Fibroblast of lung (primary cell): Measurements from ENCODE around the gene PRPH2. TPM values are rescaled to one million over a fixed set of nuclear protein-coding genes. Genes with fewer than 3 reads are reported as not detected.

Source experiments
- DNase-seq, 2 donors: peaks; one replicate each; pipeline versions ENCODE4 v3.0.0 to v3.0.0-alpha.2; 2010; ENCODE audit warnings: low read depth in 2 of 2
- H2AFZ ChIP-seq: 2 replicates; pipeline ENCODE4 v1.5.1; 2012; ENCODE audit warnings: low read length, control low read depth, inconsistent platforms
- H3K27ac ChIP-seq: 2 replicates; pipeline ENCODE4 v1.5.1; 2011; ENCODE audit warnings: low read length, control low read depth; ENCODE audit not compliant: insufficient read depth
- H3K27me3 ChIP-seq: 2 replicates; pipeline ENCODE4 v1.5.1; 2011; ENCODE audit warnings: mild to moderate bottlenecking, low read length; ENCODE audit not compliant: control insufficient read depth, insufficient read depth
- H3K36me3 ChIP-seq: 2 replicates; pipeline ENCODE4 v1.5.1; 2011; ENCODE audit warnings: low read length; ENCODE audit not compliant: control insufficient read depth, insufficient read depth
- H3K4me1 ChIP-seq: 2 replicates; pipeline ENCODE4 v1.5.1; 2011; ENCODE audit warnings: low read length; ENCODE audit not compliant: control insufficient read depth, insufficient read depth; ENCODE audit errors: extremely low read depth
- H3K4me2 ChIP-seq: 2 replicates; pipeline ENCODE4 v1.5.1; 2011; ENCODE audit warnings: low read length, control low read depth; ENCODE audit not compliant: insufficient read depth; ENCODE audit errors: extremely low read depth
- H3K4me3 ChIP-seq, 4 experiments: fragments of 200-600 bp in 1 of 4; sonication (generic) in 1 of 4; replicated peaks in 1 of 4; 2 replicates each; pipeline ENCODE4 v1.5.1; 2011 to 2016; ENCODE audit warnings: low read length in 4 of 4, low read depth in 3 of 4, mild to moderate bottlenecking in 3 of 4, control low read depth in 2 of 4, inconsistent platforms in 1 of 4, mixed read lengths in 1 of 4; ENCODE audit not compliant: insufficient read depth in 1 of 4; ENCODE audit errors: control extremely low read depth in 1 of 4
- H3K79me2 ChIP-seq: 2 replicates; pipeline ENCODE4 v1.5.1; 2012; ENCODE audit warnings: mild to moderate bottlenecking, low read length, inconsistent platforms; ENCODE audit not compliant: control insufficient read depth, insufficient read depth
- H3K9ac ChIP-seq: 2 replicates; pipeline ENCODE4 v1.5.1; 2011; ENCODE audit warnings: mild to moderate bottlenecking, low read length, control low read depth; ENCODE audit not compliant: insufficient read depth
- H3K9me3 ChIP-seq: 2 replicates; pipeline ENCODE4 v1.5.1; 2012; ENCODE audit warnings: low read depth, low read length; ENCODE audit not compliant: control insufficient read depth, insufficient read depth
- H4K20me1 ChIP-seq: 2 replicates; pipeline ENCODE4 v1.5.1; 2011; ENCODE audit warnings: low read length; ENCODE audit not compliant: control insufficient read depth, insufficient read depth; ENCODE audit errors: extremely low read depth
- CTCF ChIP-seq, 2 donors: IDR thresholded peaks in 1 of 2; conservative IDR thresholded peaks in 1 of 2; 1 replicate in 1 of 2; 2 replicates in 1 of 2; pipeline ENCODE4 v1.5.1; 2011 to 2012; ENCODE audit warnings: low read length in 2 of 2, control low read depth in 1 of 2, inconsistent platforms in 1 of 2, low read depth in 1 of 2, mild to moderate bottlenecking in 1 of 2
- EZH2 ChIP-seq: IDR thresholded peaks from 2 replicates; pipeline ENCODE4 v1.5.1; 2012; ENCODE audit warnings: low read length, control low read depth, mild to moderate bottlenecking; ENCODE audit errors: missing control alignments
- polyA plus RNA-seq, 2 donors: library from polyadenylated mRNA; depleted of rRNA in 1 of 2; stranded (reverse) in 1 of 2; unstranded in 1 of 2; fragments of >200 nt; gene quantifications; 2 replicates each; pipeline ENCODE4 v1.2.1, GENCODE V29; 2011 to 2012; ENCODE audit warnings: missing spikeins in 1 of 2
- total RNA-seq: library from RNA; depleted of rRNA; stranded (reverse); fragments of >200 nt; gene quantifications from 2 replicates; pipeline ENCODE4 v1.2.1, GENCODE V29; 2014

PRPH2 gene
- total and polyA plus RNA-seq, 2 donors (not counting 1 experiment from before 2014, with no cell fraction given): 6.3 to 8.6 TPM

DNA sequence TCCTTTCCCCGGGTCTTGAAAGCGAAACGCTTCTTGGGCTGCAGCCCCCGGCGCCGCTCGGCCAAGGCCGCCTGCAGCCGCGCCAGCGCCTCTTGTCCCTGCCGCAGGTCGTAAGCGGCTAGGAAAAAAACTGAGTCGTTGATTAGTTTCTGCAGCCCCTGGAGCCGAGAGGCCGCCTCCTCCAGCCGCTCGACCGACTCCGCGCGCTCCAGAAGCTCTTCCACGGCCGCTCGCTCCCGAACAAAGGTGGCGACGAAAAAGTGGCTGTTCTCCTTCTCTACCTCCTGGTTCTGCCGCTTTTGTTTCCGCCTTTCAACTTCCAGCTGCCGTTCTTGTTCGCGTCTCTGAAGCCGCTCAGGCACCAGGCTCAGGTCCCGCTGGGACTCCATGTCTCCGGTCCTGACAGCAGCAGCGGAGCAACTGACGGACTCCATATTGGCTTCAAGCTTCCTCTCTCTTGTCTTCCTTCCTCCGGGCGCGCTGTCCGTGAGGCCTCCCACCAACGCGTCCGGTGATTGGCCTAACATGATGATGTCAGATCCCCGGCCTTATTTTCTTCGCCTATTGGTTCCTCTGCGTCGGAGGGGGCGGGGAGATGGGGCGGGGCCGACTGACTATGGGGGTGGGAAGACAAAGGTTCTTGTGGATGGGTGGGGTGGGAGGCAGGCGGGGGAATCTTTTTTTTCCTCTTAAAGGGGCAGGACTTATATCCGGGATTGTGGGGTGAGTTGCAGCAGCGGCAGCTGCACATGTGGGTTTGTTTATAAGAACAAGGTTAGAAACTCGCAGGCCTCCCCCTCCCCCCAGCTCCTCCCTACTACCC, 23.5 kb upstream of the PRPH2 start, which contains the start of gene TBCC:
Gene TBCC, minus strand, starts transcription at position 464 of the 823 bp plus-strand sequence. Its CDS starts 30 bp downstream, at position 434.
- H3K4me2 ChIP-seq: peak within 1 kb of the TSS; percentile 86
- H3K27me3 ChIP-seq: no peaks in the 10 kb centered on the region
- peak within 1 kb of the TSS; percentile 95 for H3K27ac ChIP-seq
- H3K4me1 ChIP-seq: peaks cover 9% of the 10 kb centered on the region
- TF ChIP-seq EZH2: no peak
- TF ChIP-seq CTCF (conservative IDR thresholded peaks at IDR 0.05 in 1 of 2, IDR thresholded peaks at IDR 0.05 in 1 of 2; ENCODE audit: low read depth in 1 of 2, low read length in 2 of 2): no peak
- peaks cover 21% of the 10 kb centered on the region for H3K79me2 ChIP-seq
- peak within 1 kb of the TSS; percentile 80 to 98 (median 98) for H3K4me3 ChIP-seq
- peak within 1 kb of the TSS; percentile 93 for H2AFZ ChIP-seq
- H4K20me1 ChIP-seq: no peaks in the 10 kb centered on the region
- no peaks in the 10 kb centered on the region for H3K36me3 ChIP-seq
- H3K9ac ChIP-seq: peak within 1 kb of the TSS; percentile 95
- H3K9me3 ChIP-seq: no peaks in the 10 kb centered on the region
- DNase-seq: peak; percentile 99

DNA sequence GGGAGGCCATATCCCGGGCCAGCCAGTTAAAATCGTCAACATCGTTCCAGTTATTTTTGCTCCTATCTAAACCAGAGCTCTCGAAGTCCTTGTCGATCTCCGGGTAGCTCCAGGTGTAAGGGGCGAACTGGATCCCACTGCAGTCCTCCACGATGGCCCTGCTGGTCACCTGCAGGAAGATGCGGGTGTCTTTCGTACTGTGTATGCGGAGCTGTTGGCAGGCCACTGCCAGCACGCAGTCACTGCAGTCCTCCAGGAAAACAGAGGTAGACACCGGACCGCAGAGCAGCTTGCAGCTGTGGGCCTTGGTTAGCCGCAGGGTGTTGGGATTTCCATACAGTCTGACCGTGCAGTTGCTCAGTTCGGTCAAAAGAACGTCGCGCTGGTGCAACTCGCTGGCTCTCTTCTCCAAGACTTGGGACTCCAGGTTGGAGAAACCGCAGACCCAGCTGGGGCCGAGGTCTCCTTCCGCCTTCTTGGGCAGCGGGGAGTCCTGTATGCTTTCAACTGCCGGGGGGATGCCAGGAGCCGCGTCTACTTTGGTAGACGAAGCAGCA, 22.8 kb upstream of the PRPH2 start:
- Histone ChIP-seq H3K4me1 (peaks cover 9% of the 10 kb centered on the region), H4K20me1 (no peaks in the 10 kb centered on the region), H3K36me3 (no peaks in the 10 kb centered on the region), H3K27ac (peak overlapping the region; percentile 95), H3K9ac (peak overlapping the region; percentile 95), H3K9me3 (no peaks in the 10 kb centered on the region), H3K27me3 (no peaks in the 10 kb centered on the region), H3K79me2 (peaks cover 21% of the 10 kb centered on the region), H2AFZ (no peak overlapping the region), H3K4me2 (peak overlapping the region; percentile 72), H3K4me3 (peak overlapping the region; percentile 78 to 98 (median 98))
- peak; percentile 19 to 43 for DNase-seq
- TF ChIP-seq CTCF (conservative IDR thresholded peaks at IDR 0.05 in 1 of 2, IDR thresholded peaks at IDR 0.05 in 1 of 2; ENCODE audit: low read depth in 1 of 2, low read length in 2 of 2): no peak
- no peak for TF ChIP-seq EZH2

- Histone ChIP-seq H3K9me3 (no peaks in the 10 kb centered on the region), H3K36me3 (no peaks in the 10 kb centered on the region), H4K20me1 (no peaks in the 10 kb centered on the region), H2AFZ (no peak overlapping the region), H3K4me2 (peak overlapping the region; percentile 72), H3K4me1 (peaks cover 9% of the 10 kb centered on the region), H3K9ac (no peak overlapping the region), H3K4me3 (peak overlapping the region; percentile 78 to 98 (median 98)), H3K79me2 (peaks cover 21% of the 10 kb centered on the region), H3K27me3 (no peaks in the 10 kb centered on the region), H3K27ac (no peak overlapping the region)
- no peak for TF ChIP-seq EZH2
- no peak for DNase-seq
Observed at GRCh38 chr6:42744351-42744893, 22.0 kb upstream of the PRPH2 start.
